GM08714 (cell line): ENCODE data around the gene PHACTR4.
"Not testable (repeated sequence)": the region's sequence is repeated elsewhere in the genome, so short reads cannot be mapped to it uniquely, and the experiment has no call there.

Experiments used
- H3K4me3 ChIP-seq: fragments of 200-500 bp; sonication (Bioruptor generic); 2 replicates; pipeline ENCODE4 v1.5.1; 2014; ENCODE audit warnings: mild to moderate bottlenecking, low read length, inconsistent platforms
- ZNF274 ChIP-seq: IDR thresholded peaks from 2 replicates; pipeline ENCODE4 v1.6.1; 2012; ENCODE audit warnings: mild to moderate bottlenecking, low read depth, low read length

The PHACTR4 gene

GRCh38 chr1:28470146-28470545 lies 100.6 kb downstream of the PHACTR4 start:
- no peak for TF ChIP-seq ZNF274
- no peak overlapping the region for H3K4me3 ChIP-seq

GRCh38 chr1:28479497-28479896 lies 110.0 kb downstream of the PHACTR4 start:
- H3K4me3 ChIP-seq, result not testable (repeated sequence)

GRCh38 chr1:28480308-28480707 lies 110.8 kb downstream of the PHACTR4 start:
- TF ChIP-seq ZNF274, result no peak
- H3K4me3 ChIP-seq, result no peak overlapping the region

GRCh38 chr1:28482138-28482537 lies 112.6 kb downstream of the PHACTR4 start:
- H3K4me3 ChIP-seq, result no peak overlapping the region
- no peak for TF ChIP-seq ZNF274

- no peak overlapping the region for H3K4me3 ChIP-seq
- TF ChIP-seq ZNF274, result no peak
These were observed 113.2 kb downstream of the PHACTR4 start for GRCh38 chr1:28482702-28483101.

GRCh38 chr1:28494737-28495136 lies 125.2 kb downstream of the PHACTR4 start:
- TF ChIP-seq ZNF274, result no peak
- H3K4me3 ChIP-seq, result no peak overlapping the region

- H3K4me3 ChIP-seq, result no peak overlapping the region
- no peak for TF ChIP-seq ZNF274
These were observed 130.0 kb downstream of the PHACTR4 start for GRCh38 chr1:28499553-28499952.

GRCh38 chr1:28501925-28502324 lies 132.4 kb downstream of the PHACTR4 start:
- no peak for TF ChIP-seq ZNF274
- H3K4me3 ChIP-seq, result no peak overlapping the region

GRCh38 chr1:28503117-28503516 lies 133.6 kb downstream of the PHACTR4 start:
- no peak overlapping the region for H3K4me3 ChIP-seq
- no peak for TF ChIP-seq ZNF274

- TF ChIP-seq ZNF274, result no peak
- H3K4me3 ChIP-seq, result peak within 1 kb of the TSS; percentile 99
These were observed 136.1 kb downstream of the PHACTR4 start, which contains the start of gene RCC1 for GRCh38 chr1:28505406-28506187. Gene RCC1, plus strand, starts transcription at chr1:28506043. Its CDS starts 23,824 bp downstream, at chr1:28529867.

GRCh38 chr1:28506907-28507246 lies 137.3 kb downstream of the PHACTR4 start:
- H3K4me3 ChIP-seq, result peak overlapping the region; percentile 99
- no peak for TF ChIP-seq ZNF274

- peak overlapping the region; percentile 99 for H3K4me3 ChIP-seq
- TF ChIP-seq ZNF274, result no peak
These were observed 137.7 kb downstream of the PHACTR4 start for GRCh38 chr1:28507247-28507645.

GRCh38 chr1:28507646-28508434 lies 138.3 kb downstream of the PHACTR4 start:
- no peak for TF ChIP-seq ZNF274
- H3K4me3 ChIP-seq, result peak overlapping the region; percentile 99

GRCh38 chr1:28508435-28508754 lies 138.9 kb downstream of the PHACTR4 start:
- no peak for TF ChIP-seq ZNF274
- H3K4me3 ChIP-seq, result peak overlapping the region; percentile 99

GRCh38 chr1:28509705-28510272 lies 140.2 kb downstream of the PHACTR4 start:
- TF ChIP-seq ZNF274, result no peak

More at GRCh38 chr1:28509705-28510272, 140.2 kb downstream of the PHACTR4 start:
- peak overlapping the region; percentile 99; the same call in 1 of the 2 replicates for H3K4me3 ChIP-seq
